CD4-positive, alpha-beta T cell treated with Interleukin-15 for 1 hour (primary cell): ENCODE data around the gene PSMC3.

Experiments
- DNase-seq: peaks from one replicate; pipeline ENCODE4 v3.0.0-alpha.2; 2020

Gene PSMC3

DNA sequence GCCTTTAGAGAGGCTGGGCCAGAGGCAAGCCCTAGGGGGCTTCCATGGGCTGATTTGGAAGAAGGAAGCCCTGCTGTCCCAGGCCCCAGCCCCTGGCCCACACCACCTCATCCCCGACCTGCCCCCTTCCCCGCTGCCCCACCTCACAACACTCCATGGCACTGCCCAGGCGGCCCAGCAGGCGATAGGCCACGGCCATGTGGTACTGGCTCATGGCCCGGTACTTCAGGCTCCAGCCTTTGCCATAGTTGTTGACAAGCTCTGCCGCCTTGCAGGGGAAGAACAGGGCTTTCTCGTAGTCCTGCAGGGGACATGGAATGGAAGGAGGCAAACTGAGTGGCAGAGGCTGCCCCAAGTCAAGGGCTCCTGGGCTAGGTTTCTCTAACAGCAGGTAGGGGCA, 16.3 kb upstream of the PSMC3 start:
- no peak for DNase-seq

- DNase-seq = no peak
Measured at GRCh38 chr11:47441421-47441820, 15.2 kb upstream of the PSMC3 start.

DNA sequence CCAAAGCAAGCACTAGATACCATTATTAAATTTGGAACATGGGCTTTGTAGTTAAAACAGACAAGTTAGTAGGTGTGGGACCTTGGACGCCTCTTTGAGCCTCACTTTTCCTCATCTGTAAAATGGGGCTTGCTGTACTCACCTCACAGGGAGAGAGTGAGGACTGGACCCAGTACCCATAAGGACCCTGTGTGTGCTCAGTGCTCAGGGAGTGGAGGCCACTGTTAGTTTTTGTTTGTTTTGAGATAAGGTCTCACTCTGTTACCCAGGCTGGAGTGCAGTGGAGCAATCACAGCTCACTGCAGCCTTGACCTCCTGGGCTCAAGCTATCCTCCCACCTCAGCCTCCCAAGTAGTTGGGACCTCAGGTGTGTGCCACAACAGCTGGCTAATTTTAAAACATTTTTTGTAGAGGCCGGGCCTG, 13.8 kb upstream of the PSMC3 start:
- no peak for DNase-seq

DNA sequence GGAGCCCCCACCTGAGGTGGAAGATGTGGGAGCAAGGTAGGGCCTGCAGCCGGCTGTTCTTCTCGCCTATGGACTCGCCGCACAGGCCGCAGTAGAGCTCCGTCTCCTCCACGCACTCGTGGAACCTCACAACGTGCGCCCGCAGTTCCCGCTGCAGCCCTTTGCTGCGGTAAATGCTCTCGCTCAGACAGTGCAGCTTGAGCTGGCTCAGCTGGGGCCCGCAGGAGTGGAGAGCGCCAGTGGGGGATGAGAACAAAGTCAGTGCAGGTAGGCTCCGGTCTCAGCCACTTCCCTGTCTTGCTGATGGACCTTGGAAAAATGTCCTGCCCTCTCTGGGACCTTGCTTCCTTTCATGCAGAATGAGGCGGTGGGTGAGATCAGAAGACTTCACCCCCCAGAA, 12.5 kb upstream of the PSMC3 start:
- DNase-seq = no peak

GRCh38 chr11:47437746-47438418, 11.6 kb upstream of the PSMC3 start:
- DNase-seq = no peak

- no peak for DNase-seq
Measured at GRCh38 chr11:47437218-47437745, 11.0 kb upstream of the PSMC3 start.

DNA sequence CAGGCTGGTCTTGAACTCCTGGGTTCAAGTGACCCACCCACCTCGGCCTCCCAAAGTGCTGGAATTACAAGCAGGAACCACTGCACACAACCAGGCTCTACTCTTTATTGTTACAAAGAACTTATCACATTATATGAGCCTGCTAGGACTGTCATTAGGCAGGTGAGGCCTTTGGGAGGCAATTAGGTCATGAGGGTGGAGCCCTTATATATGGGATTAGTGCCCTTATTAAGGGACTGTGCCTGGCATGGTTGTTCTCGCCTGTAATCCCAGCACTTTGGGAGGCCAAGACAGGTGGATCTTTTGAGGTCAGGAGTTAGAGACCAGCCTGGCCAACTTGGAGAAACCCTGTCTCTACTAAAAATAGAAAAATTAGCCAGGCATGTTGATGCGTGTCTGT, 10.5 kb upstream of the PSMC3 start:
- DNase-seq = no peak

- no peak for DNase-seq
Measured at GRCh38 chr11:47435687-47436086, 9.4 kb upstream of the PSMC3 start.

DNA sequence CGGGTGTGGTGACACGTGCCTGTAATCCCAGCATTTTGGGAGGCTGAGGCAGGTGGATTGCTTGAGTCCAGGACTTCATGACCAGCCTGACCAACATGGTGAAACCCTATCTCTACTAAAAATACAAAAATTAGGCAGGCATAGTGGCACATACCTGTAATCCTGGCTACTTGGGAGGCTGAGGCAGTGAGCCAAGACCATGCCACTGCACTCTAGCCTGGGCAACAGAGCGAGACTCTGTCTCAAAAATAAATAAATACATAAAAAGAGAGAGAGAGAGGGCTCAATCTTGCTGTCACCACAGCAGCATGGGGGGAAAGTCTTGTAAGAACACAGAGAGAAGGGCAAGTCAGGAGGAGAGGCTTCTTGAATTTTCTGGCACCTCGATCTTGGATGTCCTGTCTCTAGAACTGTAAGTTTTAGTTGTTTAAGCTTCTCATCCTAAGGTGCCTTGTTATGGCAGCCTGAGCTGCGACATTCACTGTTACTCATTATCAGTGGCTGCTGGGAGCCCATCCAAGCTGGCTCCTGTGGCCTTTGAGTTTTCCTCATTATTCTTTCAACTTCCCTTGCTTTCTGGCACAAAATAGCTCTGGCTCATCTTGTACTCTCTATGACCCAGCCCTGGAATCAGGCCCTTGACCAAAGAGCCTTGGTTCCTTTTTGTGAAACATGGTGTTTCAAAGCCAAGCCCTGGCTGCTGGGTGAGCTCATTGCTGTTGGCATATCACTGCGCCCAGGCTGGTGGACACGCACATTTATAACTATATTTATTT, 8.0 kb upstream of the PSMC3 start:
- no peak for DNase-seq

DNA sequence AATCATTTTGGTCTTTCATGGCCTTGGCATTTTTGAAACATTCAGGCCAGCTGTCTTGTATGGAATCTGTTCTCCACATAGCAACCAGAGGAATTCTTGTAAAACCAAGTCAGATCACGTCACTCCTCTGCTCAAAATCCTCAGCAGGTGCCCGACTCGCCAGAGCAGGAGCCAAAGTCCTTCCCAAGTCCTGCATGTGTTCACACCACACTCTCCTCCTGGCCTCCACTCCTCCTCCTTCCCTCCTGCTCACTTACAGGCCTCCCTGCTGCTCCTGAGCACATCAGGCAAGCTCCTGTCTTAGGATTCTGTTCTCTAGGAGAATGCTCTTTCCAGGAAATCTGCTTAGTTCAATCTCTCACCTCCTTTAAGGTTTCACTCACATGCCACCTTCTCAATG, 6.9 kb upstream of the PSMC3 start:
- no peak for DNase-seq

DNA sequence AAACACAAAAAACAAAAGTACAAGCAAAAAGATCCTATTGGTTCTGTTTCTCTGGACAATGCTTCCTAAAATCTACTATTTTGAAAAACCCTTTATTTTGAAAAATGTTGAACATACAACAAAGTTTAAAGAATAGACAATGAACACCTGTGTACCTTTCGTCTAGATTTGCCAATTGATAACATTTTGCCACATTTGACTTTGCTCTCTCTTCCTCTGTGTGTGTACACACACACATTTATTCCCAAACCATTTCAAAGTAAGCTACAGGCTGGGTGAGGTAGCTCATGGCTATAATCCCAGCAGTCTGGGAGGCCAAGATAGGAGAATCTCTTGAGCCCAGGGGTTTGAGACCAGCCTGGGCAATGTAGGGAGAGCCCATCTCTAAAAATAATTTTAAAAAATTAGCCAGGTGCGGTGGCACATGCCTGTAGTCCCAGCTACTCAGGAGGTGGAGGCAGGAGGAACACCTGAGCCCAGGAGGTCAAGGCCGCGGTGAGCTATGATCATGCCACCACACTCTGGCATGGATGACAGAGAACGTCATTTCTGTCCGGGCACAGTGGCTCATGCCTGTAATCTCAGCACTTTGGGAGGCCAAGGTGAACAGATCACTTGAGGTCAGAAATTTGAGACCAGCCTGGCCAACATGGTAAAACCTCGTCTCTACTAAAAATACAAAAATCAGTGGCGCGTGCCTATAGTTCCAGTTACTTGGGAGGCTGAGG, 5.3 kb upstream of the PSMC3 start:
- no peak for DNase-seq

- DNase-seq = no peak
Measured at GRCh38 chr11:47430524-47430923, 4.3 kb upstream of the PSMC3 start.

DNA sequence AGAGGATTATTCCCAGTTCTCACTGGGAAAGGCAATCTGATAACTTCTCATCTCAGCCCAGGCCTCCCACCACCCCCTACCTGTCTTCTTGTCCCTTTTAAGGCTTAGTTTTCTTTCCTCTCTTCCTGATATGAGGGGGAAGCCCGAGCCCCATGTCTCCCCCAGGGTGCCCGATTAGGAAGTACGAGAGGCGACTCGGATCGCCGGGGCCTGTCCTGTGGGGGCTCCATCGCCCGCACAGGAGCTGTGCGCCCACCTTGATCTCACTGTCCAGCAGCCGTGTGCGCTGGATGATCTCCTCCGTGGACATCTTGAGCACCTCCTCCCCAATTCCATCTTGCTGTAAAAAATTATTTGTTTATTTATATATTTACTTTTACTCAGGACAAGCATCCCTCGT, 628 bp downstream of the PSMC3 start:
- no peak for DNase-seq

GRCh38 chr11:47418454-47419259, 7.6 kb downstream of the PSMC3 start:
- no peak for DNase-seq

- no peak for DNase-seq
Measured at GRCh38 chr11:47417712-47418111, 8.5 kb downstream of the PSMC3 start.

- no peak for DNase-seq
Measured at GRCh38 chr11:47415949-47416472, 10.2 kb downstream of the PSMC3 start.

DNA sequence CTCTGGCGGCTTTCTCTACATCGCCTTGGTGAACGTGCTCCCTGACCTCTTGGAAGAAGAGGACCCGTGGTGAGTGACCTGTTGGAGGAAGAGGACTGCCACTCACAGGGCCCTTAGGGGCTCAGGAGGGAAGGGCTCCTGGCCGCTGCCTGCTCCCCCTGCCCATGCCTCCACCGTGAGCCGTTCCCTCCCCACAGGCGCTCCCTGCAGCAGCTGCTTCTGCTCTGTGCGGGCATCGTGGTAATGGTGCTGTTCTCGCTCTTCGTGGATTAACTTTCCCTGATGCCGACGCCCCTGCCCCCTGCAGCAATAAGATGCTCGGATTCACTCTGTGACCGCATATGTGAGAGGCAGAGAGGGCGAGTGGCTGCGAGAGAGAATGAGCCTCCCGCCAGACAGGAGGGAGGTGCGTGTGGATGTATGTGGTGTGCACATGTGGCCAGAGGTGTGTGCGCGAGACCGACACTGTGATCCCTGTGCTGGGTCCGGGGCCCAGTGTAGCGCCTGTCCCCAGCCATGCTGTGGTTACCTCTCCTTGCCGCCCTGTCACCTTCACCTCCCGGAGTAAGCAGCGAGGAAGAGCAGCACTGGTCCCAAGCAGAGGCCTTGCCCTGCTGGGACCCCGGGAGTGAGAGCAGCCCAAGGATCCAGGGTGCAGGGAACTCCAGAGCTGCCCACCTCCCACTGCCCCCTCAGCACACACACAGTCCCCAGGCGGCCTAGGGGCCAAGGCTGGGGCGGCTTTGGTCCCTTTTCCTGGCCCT, 11.0 kb downstream of the PSMC3 start:
- DNase-seq = no peak

DNA sequence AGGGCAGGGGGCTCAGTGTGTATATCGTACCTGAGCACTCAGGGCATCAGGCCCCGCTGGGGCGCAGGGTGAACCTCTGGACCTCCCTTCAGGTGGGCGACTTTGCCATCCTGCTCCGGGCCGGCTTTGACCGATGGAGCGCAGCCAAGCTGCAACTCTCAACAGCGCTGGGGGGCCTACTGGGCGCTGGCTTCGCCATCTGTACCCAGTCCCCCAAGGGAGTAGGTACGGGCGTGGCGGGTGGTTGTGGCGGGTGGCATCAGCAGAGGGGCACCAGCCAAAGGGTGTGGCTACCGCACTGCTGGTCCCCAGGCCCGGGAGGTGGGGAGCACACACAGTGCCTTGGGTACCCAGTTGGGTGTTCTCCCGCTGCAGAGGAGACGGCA, 11.6 kb downstream of the PSMC3 start:
- no peak for DNase-seq

- DNase-seq = no peak
Measured at GRCh38 chr11:47413908-47414684, 12.1 kb downstream of the PSMC3 start.

DNA sequence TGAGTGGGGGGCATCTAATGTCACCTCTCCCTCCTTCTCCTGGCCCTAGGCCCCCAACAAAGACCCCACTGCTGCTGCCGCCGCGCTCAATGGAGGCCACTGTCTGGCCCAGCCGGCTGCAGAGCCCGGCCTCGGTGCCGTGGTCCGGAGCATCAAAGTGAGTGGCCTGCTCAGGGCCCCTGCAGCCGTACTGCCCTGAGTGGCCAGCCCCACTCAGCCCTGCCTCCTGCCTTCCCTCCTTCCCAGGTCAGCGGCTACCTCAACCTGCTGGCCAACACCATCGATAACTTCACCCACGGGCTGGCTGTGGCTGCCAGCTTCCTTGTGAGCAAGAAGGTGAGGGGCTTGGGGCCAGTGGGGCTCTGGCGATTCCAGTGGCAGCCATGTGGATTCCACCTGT, 12.9 kb downstream of the PSMC3 start:
- DNase-seq = no peak
